Stimulated activated CD8-positive, alpha-beta memory T cell treated with anti-CD3 and anti-CD28 coated beads, Interleukin-4, amount 100 ng/mL, for 48 hours (primary cell): ENCODE data around the gene CCR1.

Experiments
- DNase-seq: peaks from one replicate; pipeline ENCODE4 v3.0.0-alpha.2; 2020

The CCR1 gene

DNA sequence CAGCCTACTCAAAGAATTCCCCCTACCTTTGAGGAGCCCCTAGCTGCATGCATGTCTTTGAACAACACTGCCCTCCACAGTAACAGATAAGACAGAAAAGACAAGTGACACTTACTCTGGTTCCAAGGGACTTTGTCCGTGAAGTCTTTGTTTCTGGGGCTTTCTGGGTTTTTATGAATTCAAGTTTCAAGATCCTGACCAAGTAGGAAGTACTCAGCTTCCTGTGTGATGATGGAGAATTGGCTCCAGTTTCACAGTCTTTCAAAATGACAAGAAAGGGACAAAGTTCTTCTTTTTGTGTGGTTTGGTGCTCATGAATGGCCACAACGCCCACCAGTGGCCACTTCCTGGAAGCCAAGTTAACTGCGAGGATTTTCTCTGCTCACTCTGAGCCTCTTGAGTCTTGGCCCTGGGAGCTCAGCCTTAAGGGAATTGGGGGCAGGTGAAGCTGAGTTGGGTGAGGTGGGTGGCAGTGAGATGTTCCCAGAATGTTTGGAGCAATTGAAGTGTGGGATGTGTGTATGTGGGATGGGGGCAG is at the start of gene CCR1:
Gene CCR1 (minus strand): TSS at position 147 of the 538 bp plus-strand sequence. CDS start 4,000 bp downstream, outside the sequence.
- DNase-seq = peak; percentile 75

DNA sequence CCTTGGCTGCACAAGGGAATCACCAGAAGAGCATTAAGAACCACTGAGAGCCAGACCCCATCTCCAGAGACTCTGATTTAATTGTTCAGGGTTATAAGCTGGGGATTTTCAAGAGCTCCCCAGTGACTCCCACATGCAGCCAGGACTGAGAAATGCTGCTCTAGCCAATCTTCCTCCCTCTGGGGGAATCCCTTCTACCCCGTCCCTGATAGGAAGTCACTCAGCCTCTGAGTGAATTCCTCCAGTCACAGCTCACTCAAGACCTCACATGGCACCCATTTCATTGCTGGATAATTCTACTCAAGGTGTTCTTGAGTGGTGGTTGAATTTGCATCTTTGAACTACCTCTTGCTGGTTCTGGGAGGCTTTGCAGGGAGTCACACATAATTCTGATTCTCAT is 44.9 kb upstream of the CCR1 start:
- DNase-seq = no peak

DNA sequence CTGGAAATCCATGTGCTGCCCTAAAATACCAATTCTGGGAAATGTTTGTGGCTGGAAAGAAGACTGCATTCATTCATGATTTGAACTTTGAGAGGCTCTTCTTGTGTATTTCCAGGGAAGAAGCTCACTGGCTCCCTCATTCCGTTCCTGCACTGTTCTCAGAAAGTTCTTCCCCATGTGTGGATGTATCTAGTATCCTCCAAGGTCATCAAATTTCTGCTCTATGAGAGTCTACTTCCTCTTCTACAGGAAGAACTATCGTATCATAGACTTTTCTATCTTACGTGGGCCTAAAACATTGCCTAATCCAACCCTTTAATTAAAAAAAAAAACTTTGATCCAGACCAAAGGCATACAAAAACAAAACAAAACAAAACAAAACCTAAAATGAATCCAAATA is 37.0 kb upstream of the CCR1 start:
- DNase-seq = no peak

DNA sequence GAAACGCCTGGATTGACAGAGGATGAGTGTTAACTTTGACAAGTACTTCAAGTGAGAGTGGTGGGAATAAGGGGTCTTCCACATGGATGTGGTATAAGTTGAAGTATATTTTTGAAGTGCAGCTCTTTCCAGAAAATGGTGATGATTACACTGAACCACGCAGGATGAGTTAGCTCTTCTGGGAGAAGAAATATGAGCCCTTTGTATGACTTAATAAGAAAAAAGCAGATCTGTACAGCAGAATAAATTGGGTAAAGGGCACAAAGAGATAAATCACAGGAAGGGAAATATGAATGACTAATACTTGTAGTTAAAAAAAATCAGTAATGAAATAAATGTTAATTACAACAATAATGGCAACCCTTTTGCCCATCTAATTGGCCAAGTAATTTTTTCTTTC is 35.4 kb upstream of the CCR1 start:
- no peak for DNase-seq

DNA sequence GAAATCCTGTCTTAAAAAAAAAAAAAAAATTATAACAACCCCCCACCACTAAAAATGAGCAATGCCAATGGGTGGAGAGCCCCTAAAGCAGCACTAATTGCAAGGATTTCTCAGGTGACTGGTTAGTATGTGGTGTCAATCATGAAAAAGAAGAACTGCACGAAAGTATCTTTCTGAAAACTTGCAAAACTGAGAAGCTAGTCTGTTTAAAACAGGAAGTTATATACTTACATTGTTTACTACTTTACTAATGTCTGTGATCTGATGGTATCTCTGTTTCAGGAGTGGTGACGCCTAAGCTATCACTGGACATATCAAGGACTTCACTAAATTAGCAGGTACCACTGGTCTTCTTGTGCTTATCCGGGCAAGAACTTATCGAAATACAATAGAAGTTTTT is 34.0 kb upstream of the CCR1 start, which contains the start of gene CCR3:
Gene CCR3 (plus strand): TSS at position 341 of the 400 bp plus-strand sequence. CDS start 22,699 bp downstream, outside the sequence.
- no peak for DNase-seq

DNA sequence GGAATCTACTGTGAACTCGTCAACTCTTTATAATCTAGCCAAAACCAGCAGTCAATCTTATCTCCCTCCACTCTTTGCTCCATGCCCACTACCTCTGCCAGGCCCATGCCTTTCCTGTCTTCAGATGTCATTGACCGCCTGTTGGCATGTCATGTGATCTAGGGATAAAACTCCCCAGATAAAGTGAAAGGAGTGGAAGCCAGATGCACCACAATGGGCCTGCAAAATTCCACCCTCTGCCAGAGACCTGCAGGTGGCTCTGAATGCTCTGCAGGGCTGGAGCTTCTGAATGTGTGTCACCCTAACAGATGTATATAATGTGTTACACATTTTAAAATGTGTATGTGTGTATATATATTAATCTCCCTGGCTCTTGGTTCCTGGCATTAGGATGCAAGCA is 31.8 kb upstream of the CCR1 start:
- DNase-seq = no peak

DNA sequence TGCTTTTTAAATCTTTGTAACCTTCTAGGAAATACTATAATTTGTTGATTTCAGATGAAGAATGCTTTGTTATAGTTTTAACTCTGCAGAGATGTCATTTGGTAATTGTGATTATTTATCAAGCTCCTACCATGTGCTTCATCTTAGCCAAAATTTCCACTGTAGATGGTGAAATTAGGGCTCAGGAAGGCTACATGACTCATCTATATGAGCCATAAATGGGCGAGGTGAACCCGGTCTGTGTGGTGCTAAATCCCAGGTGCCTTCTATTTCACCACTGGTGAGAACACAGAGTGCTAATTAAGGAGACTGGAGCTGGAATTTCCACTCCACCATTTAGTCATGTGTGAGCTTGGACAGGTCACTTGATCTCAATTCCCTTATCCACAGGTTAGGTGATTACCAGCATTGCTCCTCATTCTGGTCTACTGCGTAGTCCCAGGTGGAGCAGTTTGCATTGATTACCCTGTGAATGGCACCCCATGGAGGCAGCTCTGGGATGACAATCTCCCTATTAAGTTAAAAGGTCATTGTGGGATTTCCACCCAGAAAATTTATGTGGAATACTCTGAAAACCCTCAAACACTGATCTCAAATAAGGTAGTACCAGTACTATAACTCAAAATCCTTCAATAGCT is 31.3 kb upstream of the CCR1 start:
- DNase-seq = no peak

DNA sequence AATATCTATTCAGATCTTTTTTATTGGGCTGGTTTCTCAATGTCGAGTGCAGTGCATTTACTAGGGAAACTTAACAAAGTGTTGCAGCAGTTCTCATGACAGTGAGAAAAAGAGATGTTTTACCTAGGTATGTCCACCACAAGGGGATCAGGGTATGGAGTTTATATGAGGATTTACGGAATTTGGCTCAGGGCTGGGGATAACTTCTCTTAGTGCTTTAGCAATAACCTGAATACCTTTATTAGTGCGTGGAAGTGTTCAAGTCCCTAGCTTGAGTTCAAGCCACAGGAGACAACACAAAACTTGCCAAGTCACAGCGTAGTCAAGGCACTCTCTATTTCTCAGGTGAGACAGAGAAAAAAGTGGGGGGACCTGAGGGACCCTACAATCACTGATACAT is 30.3 kb upstream of the CCR1 start:
- DNase-seq = no peak

DNA sequence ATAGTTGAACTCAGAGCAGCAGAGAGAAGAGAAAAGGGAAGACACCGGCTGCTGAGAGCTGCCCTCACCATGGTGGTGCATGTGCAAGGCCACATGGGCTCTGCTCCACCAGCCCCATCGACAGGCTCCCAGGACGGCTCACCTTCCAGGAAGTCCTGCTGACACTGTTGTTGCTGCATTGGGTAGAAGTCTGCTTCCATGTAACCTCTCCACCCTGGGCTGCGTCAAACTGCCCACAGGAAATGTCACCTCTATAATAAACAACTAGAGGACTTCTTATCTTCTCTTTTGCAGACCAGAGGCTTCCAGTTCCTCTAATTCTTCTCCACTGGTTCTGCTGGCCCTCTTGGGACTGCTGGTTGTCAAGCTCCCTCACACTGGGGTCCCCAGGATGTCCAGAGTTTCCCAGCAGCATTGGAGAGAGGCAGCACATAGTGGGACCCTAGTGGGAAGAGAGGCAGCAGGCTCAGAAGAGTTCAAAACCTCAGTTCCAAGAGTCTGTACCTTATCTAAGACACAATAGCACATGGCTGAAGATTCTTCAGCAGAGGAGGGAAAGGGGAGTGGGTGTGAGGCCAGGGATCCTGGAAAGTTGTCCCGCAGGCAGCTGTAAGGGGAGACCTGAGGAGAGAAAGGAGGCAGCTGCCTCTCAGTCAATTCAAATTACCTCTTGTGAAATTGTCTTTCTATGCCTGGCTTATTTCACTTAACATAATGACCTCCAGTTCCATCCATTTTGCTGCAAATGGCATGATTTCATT is 28.4 kb upstream of the CCR1 start:
- DNase-seq = no peak

DNA sequence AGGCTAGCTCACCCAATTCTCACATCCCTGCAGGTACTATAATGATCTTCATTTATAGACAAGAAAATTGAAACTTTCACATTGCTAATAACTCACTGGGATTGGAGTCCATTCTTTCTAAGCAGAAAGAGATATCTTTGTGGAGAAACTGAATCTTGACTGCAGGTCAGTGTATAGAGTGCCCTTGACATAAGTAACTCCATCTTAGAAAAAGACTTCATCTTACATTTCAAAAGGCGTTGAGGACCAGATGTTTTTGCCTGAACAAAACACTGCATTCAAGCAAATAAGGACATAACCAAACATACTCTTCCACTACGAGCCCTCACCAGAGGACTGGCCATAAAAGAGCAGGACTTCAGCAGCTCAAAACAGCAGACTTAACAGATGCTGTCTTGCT is 27.3 kb upstream of the CCR1 start:
- DNase-seq = no peak

DNA sequence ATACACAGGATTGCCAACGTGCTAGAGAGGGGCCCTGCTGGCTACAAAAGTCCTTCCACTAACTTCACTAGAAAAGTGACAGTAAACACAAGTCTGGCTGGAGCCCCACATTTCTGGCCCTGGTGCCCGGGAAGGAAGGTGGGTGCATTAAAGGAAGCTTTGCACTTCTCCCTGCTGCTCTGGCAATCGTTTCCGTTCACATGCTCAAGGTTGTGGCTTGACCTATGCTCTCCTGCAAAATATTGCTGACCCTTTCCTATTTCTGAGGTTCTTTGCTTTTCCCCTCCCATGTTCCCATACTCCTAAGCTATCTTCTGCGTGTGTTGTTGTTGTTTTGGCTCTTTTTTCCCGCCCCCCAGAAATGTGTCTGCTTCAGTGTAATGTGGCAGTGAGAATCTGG is 25.1 kb upstream of the CCR1 start:
- DNase-seq = no peak

DNA sequence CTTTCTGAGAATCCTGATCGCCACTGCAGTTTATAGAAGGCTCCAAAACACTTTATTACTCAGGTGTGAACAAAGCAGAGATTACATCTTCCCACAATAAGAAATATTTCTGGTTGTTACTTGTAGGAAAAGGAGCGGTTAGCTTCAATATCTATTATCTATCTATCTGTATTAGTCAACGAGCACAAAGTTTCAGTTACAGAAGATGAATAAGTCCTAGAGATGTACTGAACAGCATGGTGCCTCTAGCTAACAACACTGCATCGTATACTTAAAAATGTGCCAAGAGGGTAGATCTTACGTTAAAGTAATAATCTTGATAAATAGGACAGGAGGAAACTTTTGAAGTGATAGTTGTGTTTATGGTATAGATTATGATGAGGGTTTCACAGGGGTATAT is 23.2 kb upstream of the CCR1 start:
- DNase-seq = no peak

DNA sequence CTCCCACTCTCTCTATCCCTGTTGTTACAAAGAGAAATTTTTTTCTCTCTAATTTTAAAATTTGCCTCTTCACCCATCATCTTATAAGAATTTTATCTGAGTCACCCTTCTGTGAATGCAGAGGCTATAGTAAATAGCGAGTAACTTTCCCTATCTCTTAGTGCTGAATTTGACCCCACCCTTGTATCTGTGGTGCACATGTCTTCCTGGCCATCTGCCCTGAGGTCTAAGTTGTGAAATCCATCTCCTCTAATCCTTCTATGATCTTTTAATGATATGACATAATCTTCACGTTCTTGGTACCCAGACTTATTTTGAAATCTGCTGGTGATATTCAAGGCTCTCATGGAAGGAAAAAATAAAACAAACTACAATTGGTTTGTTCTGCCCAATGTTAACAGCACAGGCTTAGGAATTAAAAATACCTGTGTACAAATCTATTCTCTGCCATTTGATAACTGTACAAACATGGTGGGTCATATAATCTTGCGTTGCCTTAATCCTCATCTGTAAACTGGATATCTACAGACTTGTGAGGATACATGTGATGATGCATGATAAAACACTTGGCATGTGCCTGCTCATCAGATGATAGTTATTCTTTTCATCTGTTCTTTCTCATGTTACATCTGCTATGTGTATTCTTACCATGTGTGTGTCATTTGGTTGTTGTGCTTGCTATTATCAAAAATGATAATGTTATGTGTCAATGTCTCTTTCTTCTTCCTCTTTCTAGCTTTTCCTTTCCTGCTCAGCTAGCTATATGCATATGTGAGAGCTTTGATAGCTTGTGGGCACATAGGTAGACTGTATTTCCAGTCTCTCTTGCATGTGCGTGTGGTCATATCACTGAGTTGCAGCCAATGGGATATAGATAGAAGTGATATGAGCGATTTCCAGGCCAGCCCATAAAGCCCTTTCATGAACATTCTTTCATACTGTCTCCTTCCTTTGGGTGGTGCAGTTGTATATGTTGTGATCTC is 20.4 kb upstream of the CCR1 start:
- DNase-seq = no peak

DNA sequence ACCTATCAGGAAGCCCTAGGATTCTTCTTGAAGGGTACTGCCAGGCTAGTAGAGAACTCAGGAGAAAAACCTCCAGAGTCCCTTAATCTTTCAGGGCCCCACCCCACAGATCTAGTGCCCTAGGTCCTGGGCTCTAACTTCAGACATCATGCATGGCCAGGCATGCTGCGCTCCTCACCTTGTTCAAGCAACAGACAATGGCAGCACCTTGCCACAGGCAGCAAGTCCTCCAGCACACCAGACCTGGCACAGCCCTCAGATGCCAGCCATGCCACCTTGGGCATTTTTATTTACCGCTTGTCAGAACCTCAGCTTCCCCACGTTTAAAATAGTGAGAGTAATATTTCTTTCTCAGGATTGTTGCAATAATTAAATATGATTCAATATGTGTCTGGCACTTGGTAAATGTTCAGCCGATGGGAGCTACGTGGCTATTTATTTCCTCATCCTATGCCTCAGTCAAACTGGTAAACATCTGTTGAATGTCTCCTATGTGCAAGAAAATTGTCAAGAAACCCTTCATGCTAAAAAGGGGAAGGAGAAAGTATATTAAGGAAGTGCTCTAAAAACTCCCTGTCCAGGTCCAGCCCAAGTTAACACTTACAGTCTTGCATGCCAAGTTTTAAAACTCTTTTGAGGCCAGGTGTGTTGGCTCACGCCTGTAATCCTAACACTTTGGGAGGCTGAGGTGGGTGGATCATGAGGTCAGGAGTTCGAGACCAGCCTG is 14.5 kb upstream of the CCR1 start:
- DNase-seq = no peak

DNA sequence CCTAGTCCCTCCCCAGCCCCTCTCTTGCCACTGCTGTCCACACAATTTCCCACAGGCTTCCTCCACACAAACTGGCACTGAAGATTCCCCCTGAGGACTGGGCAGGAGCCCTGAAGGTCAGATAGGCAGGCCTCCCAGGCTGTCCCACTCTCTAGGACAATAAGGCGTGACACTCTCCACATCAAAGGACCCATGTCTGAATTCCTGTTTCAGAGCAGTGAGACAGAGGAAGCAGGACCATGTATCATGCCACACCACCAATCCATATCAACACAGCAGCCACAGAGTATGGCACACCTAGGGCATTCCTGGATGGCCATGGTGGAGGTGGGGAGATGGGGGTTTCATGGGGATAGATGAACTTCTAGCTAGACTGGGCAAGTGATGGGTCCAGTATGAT is 13.8 kb upstream of the CCR1 start:
- DNase-seq = no peak

DNA sequence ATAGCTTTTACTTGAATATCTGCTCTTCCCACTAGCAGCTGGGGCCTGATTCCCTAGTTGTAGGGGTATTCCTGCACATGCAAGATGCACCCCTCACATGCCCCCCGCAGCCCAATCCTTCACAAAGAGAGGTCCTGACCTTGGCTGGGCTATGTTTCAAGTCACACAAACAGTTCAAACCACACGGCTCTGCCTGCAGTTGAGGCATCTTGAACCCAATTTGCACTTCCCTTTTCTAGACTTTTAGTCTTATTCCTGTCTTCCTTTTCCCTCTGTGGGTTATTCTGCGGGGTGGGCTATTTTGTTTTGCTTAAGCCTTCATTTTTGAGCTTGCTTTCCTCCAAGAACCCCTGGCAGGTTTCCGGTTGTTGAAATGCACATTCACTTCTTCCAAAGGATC is 13.3 kb upstream of the CCR1 start:
- no peak for DNase-seq

DNA sequence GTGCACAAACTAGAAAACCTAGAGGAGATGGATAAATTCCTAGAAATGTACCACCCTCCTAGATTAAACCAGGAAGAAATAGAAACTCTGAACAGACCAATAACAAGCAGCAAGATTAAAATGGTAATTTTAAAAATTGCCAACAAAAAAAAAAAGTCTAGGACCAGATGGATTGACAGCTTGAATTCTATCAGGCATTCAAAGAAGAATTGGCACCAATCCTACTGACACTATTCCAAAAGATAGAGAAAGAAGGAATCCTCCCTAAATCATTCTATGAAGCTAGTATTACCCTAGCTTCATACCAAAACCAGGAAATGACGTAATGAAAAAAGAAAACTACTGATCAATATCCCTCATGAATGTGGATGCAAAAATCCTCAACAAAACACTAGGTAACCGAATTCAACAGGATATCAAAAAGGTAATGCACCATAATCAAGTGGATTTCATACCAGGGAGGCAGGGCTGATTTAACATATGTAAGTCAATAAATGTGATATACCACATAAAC is 10.1 kb upstream of the CCR1 start:
- DNase-seq = no peak

DNA sequence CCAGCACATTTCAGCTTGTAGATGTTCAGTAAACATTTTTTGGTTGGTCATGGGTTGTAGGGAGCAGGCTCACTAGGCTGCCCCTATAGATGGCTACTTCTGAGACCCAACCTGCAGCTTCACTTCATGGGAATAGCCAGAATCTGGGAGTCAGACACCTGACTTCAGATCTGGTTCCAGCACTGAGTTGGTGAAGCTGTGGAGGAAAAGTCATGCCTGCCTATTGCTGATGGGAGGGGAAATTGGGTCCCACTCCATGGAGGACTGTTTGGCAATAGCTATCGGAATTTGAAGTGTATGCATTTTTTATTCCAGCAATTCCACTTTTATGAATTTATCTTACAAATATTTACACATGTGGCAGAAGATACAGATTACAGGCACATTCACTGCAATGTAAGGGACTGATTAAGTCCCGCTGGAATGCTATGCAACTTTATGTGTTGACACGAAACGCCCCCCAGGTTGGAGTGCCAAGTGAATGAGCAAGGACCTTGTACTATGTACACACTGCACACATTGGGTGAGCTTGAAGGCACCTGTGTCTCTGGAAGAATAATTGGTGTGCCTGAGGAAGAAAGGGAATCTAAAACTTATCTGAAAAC is 7.8 kb upstream of the CCR1 start:
- DNase-seq = no peak

DNA sequence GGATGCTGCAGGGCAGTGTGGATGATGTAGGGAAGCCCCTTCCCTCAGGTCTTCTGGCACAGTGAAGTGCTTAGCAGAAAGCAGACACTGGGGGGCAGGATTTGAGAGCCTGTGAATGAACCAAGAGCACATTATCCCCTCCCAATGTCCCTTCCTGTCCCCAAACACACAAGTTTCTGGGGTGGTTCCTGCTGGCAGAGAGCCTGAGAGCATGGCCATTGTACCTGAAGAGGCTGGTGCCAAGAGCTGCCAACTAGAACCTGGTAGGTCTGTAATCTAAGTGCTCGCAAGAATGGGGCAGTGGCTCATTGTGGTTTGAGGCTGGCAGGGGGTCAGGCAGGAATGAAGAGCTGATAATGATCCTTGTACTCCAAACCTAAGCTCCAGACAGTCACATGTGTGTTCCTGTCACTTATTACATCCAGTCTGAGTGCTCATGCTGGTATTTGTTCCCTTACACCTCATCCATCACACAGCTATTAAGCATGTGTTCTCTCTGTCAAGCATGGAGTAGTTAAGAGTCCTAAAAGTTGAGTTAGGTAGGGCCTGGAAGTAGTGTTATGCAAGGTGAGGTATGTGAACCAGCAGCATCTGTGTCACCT is 6.7 kb upstream of the CCR1 start:
- no peak for DNase-seq

DNA sequence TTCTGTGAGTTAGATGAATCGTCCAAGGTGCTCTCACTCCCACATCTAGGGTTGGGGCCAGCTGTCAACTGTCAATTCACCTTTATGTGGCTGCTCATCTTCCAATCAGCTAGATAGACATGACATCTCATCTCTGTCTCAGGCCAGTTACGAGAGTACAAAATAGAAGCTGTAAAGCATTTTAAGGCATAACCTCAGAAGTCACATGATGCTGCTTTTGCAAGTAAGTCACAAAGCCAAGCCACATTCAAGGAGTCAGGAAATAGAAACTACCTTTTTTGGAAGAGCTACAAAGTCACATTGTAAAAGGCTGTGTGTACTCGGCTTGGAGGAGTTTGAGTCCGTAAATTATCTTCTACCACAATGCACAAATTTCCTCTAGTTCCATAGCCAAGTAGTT is 5.1 kb upstream of the CCR1 start:
- DNase-seq = no peak

DNA sequence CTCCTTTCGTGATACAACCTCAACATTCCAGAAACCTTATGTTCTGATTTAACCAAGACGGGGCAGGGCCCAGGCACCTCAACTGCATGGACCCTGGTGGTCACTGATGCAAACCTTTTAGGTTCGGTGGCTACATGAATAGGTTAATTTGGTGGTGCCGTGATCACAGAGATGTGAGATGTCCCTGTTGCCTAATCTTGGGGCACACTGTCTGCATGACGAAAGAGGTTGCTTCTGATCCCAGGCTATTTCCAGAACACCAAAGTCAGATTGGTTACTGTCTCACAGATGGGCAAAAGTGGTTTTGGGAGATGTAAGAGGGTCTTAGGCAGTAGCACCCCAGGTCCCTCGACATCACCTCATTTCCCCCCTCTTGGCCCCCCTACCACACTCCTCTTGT is 4.0 kb upstream of the CCR1 start:
- DNase-seq = no peak
